Liver (tissue), 9 donors: ENCODE measurements around the gene PYCARD. TPM values are rescaled to one million over a fixed set of nuclear protein-coding genes. Genes with fewer than 3 reads are reported as not detected.
A peak's percentile ranks its signal among the peaks of the same experiment; 100 is the strongest.

Source experiments
- DNase-seq: peaks from one replicate; pipeline ENCODE4 v3.0.0-alpha.2; 2017; ENCODE audit warnings: low spot score
- H3K27ac ChIP-seq, 2 donors: one replicate each; pipeline ENCODE4 v1.7.0; 2013; ENCODE audit warnings: inconsistent platforms in 2 of 2, low read length in 2 of 2, control low read depth in 1 of 2, low read depth in 1 of 2, mild to moderate bottlenecking in 1 of 2
- H3K27me3 ChIP-seq, 4 donors: one replicate each; pipeline versions ENCODE4 v1.6.1 to v1.7.0; 2013; ENCODE audit warnings: low read length in 3 of 4, inconsistent platforms in 1 of 4, mild to moderate bottlenecking in 1 of 4, moderate library complexity in 1 of 4; ENCODE audit not compliant: control insufficient read depth in 4 of 4, insufficient read depth in 4 of 4
- H3K36me3 ChIP-seq, 4 donors: one replicate each; pipeline versions ENCODE4 v1.6.1 to v1.7.0; 2013; ENCODE audit warnings: low read length in 3 of 4, mild to moderate bottlenecking in 3 of 4, low read depth in 1 of 4, moderate library complexity in 1 of 4; ENCODE audit not compliant: control insufficient read depth in 4 of 4, insufficient read depth in 3 of 4
- H3K4me1 ChIP-seq, 4 donors: one replicate each; pipeline versions ENCODE4 v1.6.1 to v1.7.0; 2013; ENCODE audit warnings: low read length in 3 of 4, mild to moderate bottlenecking in 3 of 4, moderate library complexity in 1 of 4; ENCODE audit not compliant: control insufficient read depth in 4 of 4, insufficient read depth in 4 of 4
- H3K4me3 ChIP-seq, 3 donors: one replicate each; pipeline versions ENCODE4 v1.6.1 to v1.7.0; 2013; ENCODE audit warnings: low read length in 3 of 3, control low read depth in 1 of 3, low read depth in 1 of 3, mild to moderate bottlenecking in 1 of 3
- H3K9ac ChIP-seq, 2 donors: one replicate each; pipeline ENCODE4 v1.7.0; 2013; ENCODE audit warnings: low read length in 2 of 2, mild to moderate bottlenecking in 2 of 2, moderate library complexity in 2 of 2, control low read depth in 1 of 2, low read depth in 1 of 2
- H3K9me3 ChIP-seq, 4 donors: one replicate each; pipeline versions ENCODE4 v1.6.1 to v1.7.0; 2013; ENCODE audit warnings: low read length in 3 of 4; ENCODE audit not compliant: control insufficient read depth in 4 of 4
- EGR1 ChIP-seq, 2 donors: IDR thresholded peaks; 2 replicates each; pipeline ENCODE4 v1.6.1; 2016 to 2018; ENCODE audit warnings: antibody characterized with exemption in 2 of 2, low read depth in 2 of 2
- FOXA1 ChIP-seq: IDR thresholded peaks from 2 replicates; pipeline ENCODE4 v1.6.1; 2016; ENCODE audit warnings: antibody characterized with exemption
- FOXA2 ChIP-seq: IDR thresholded peaks from 2 replicates; pipeline ENCODE4 v1.6.1; 2016; ENCODE audit warnings: antibody characterized with exemption
- GABPA ChIP-seq, 2 donors: IDR thresholded peaks in 1 of 2; conservative IDR thresholded peaks in 1 of 2; 2 replicates each; pipeline ENCODE4 v1.6.1; 2016; ENCODE audit warnings: antibody characterized with exemption in 2 of 2, mild to moderate bottlenecking in 1 of 2, moderate library complexity in 1 of 2
- HNF4A ChIP-seq, 2 donors: conservative IDR thresholded peaks; 2 replicates each; pipeline ENCODE4 v1.6.1; 2016; ENCODE audit warnings: antibody characterized with exemption in 2 of 2, mild to moderate bottlenecking in 2 of 2
- HNF4G ChIP-seq: IDR thresholded peaks from 2 replicates; pipeline ENCODE4 v1.6.1; 2016; ENCODE audit warnings: antibody characterized with exemption
- NR2F2 ChIP-seq: IDR thresholded peaks from 2 replicates; pipeline ENCODE4 v1.6.1; 2016; ENCODE audit warnings: antibody characterized with exemption
- RAD21 ChIP-seq, 2 donors: IDR thresholded peaks; 2 replicates each; pipeline ENCODE4 v1.6.1; 2016; ENCODE audit warnings: antibody characterized with exemption in 2 of 2, mild to moderate bottlenecking in 2 of 2
- RXRA ChIP-seq, 2 donors: IDR thresholded peaks; 2 replicates each; pipeline ENCODE4 v1.6.1; 2017 to 2018; ENCODE audit warnings: antibody characterized with exemption in 2 of 2, mild to moderate bottlenecking in 1 of 2
- SP1 ChIP-seq: IDR thresholded peaks from 2 replicates; pipeline ENCODE4 v1.6.1; 2018; ENCODE audit warnings: antibody characterized with exemption, mild to moderate bottlenecking
- TAF1 ChIP-seq: conservative IDR thresholded peaks from 2 replicates; pipeline ENCODE4 v1.6.1; 2016; ENCODE audit warnings: antibody characterized with exemption, mild to moderate bottlenecking
- YY1 ChIP-seq: IDR thresholded peaks from 2 replicates; pipeline ENCODE4 v1.6.1; 2016; ENCODE audit warnings: antibody characterized with exemption, mild to moderate bottlenecking
- WGBS: extraction: QIAGEN DNeasy Blood & Tissue Kit; methylation state at CpG from one replicate; pipeline ENCODE4 v1.1.7; 2013; 5-methylcytosine and 5-hydroxymethylcytosine counted together
- polyA plus RNA-seq, 2 donors: library from polyadenylated mRNA; stranded (reverse) in 1 of 2; unstranded in 1 of 2; fragments of 200-250 nt in 1 of 2; fragments of >200 nt in 1 of 2; fragmentation: Nextera tagmentation in 1 of 2; extraction: Ambion mirVana in 1 of 2; gene quantifications; one replicate each; pipeline versions ENCODE4 v1.2.1 to v1.2.3, GENCODE V29; 2013 to 2015
- total RNA-seq, 2 donors: library from RNA; depleted of rRNA; stranded (reverse); fragments of >200 nt; gene quantifications; one replicate each; pipeline ENCODE4 v1.2.3, GENCODE V29; 2014
- TF ChIP-seq, protein P1 (sequence below): IDR thresholded peaks from 2 replicates; pipeline ENCODE4 v1.6.1; 2016; ENCODE audit warnings: antibody characterized with exemption
- TF ChIP-seq, protein P2 (sequence below): fragments of 150-350 bp; IDR thresholded peaks from 2 replicates; pipeline ENCODE4 v1.5.1; 2017; ENCODE audit warnings: improper control_type of control experiment, low read depth, low read length; ENCODE audit not compliant: missing input control
- TF ChIP-seq, protein P3 (sequence below): IDR thresholded peaks from 2 replicates; pipeline ENCODE4 v1.6.1; 2016; ENCODE audit warnings: antibody characterized with exemption
- TF ChIP-seq, protein P4 (sequence below): IDR thresholded peaks from 2 replicates; pipeline ENCODE4 v1.6.1; 2016; ENCODE audit warnings: antibody characterized with exemption
- donor health status: healthy.
- donor health status: healthy.
- donor health status: healthy.
- donor health status: healthy.
- donor health status: healthy.

Gene PYCARD
- total RNA-seq (10 to 100 TPM in 1 of 2 donors, 1 to 10 TPM in 1; 6.7 to 35.9 TPM), polyA plus RNA-seq (10 to 100 TPM in 1 of 2 donors, 1 to 10 TPM in 1; 9.7 to 11.8 TPM)

- WGBS: 11% methylated on average over 69 of the region's 69 CpGs
- TF ChIP-seq YY1: no peak
- no peak for TF ChIP-seq GABPA (IDR thresholded peaks at IDR 0.05 in 1 of 2, conservative IDR thresholded peaks at IDR 0.05 in 1 of 2)
- TF ChIP-seq FOXA1: no peak
- TF ChIP-seq, protein P1, sequence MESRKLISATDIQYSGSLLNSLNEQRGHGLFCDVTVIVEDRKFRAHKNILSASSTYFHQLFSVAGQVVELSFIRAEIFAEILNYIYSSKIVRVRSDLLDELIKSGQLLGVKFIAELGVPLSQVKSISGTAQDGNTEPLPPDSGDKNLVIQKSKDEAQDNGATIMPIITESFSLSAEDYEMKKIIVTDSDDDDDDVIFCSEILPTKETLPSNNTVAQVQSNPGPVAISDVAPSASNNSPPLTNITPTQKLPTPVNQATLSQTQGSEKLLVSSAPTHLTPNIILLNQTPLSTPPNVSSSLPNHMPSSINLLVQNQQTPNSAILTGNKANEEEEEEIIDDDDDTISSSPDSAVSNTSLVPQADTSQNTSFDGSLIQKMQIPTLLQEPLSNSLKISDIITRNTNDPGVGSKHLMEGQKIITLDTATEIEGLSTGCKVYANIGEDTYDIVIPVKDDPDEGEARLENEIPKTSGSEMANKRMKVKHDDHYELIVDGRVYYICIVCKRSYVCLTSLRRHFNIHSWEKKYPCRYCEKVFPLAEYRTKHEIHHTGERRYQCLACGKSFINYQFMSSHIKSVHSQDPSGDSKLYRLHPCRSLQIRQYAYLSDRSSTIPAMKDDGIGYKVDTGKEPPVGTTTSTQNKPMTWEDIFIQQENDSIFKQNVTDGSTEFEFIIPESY: no peak
- TF ChIP-seq, protein P2, sequence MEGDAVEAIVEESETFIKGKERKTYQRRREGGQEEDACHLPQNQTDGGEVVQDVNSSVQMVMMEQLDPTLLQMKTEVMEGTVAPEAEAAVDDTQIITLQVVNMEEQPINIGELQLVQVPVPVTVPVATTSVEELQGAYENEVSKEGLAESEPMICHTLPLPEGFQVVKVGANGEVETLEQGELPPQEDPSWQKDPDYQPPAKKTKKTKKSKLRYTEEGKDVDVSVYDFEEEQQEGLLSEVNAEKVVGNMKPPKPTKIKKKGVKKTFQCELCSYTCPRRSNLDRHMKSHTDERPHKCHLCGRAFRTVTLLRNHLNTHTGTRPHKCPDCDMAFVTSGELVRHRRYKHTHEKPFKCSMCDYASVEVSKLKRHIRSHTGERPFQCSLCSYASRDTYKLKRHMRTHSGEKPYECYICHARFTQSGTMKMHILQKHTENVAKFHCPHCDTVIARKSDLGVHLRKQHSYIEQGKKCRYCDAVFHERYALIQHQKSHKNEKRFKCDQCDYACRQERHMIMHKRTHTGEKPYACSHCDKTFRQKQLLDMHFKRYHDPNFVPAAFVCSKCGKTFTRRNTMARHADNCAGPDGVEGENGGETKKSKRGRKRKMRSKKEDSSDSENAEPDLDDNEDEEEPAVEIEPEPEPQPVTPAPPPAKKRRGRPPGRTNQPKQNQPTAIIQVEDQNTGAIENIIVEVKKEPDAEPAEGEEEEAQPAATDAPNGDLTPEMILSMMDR: no peak
- no peaks in the 10 kb centered on the region for H3K9me3 ChIP-seq
- H3K27me3 ChIP-seq: no peaks in the 10 kb centered on the region
- no peaks in the 10 kb centered on the region for H3K36me3 ChIP-seq
- peak within 1 kb of the TSS; percentile 36 to 63 for H3K27ac ChIP-seq
- peaks cover 0 to 24% (median 13%) of the 10 kb centered on the region in 4 donors for H3K4me1 ChIP-seq
- peak within 1 kb of the TSS in 1 of 2 donors; percentile 18 for H3K9ac ChIP-seq
- peak within 1 kb of the TSS; percentile 57 to 69 (median 67) for H3K4me3 ChIP-seq
- DNase-seq: no peak
Observed at GRCh38 chr16:31202414-31203375, at the start of gene PYCARD. TSS of gene PYCARD (minus strand) at chr16:31202760. CDS start at chr16:31202690, 70 bp downstream.

DNA sequence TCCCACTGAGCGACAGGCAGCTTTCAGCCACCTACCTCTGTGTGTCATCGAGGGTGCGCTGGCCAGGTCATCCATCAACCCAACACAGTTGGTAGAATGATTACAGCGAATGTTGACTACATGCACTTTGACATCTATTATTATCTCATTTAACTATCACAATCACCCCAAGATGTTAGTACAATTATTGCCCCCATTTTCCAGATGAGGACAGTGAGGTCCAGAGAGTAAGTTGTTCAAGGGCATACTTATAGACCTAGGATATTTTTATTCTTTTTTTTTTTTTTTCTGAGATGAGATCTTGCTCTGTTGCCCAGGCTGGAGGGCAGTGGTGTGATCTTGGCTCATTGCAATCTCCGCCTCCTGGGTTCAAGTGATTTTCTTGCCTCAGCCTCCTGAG lies 48.9 kb upstream of the PYCARD start:
- Histone ChIP-seq H3K27me3 (no peaks in the 10 kb centered on the region), H3K36me3 (no peaks in the 10 kb centered on the region), H3K9me3 (no peaks in the 10 kb centered on the region), H3K4me1 (no peaks in the 10 kb centered on the region), H3K9ac (no peak overlapping the region), H3K4me3 (no peak overlapping the region), H3K27ac (no peak overlapping the region)
- no peak for DNase-seq
- WGBS: over 99% methylated on average over 5 of the region's 5 CpGs
- TF ChIP-seq EGR1 (IDR thresholded peaks at IDR 0.05; ENCODE audit: low read depth in 2 of 2) (no peak), FOXA1 (no peak), NR2F2 (no peak), RAD21 (IDR thresholded peaks at IDR 0.05) (no peak), YY1 (no peak), HNF4G (no peak), HNF4A (conservative IDR thresholded peaks at IDR 0.05) (no peak), SP1 (no peak), FOXA2 (no peak), RXRA (IDR thresholded peaks at IDR 0.05) (no peak), TAF1 (no peak), GABPA (IDR thresholded peaks at IDR 0.05 in 1 of 2, conservative IDR thresholded peaks at IDR 0.05 in 1 of 2) (no peak)
- TF ChIP-seq, protein P1: no peak
- TF ChIP-seq, protein P3, sequence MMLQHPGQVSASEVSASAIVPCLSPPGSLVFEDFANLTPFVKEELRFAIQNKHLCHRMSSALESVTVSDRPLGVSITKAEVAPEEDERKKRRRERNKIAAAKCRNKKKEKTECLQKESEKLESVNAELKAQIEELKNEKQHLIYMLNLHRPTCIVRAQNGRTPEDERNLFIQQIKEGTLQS: no peak
- TF ChIP-seq, protein P4, sequence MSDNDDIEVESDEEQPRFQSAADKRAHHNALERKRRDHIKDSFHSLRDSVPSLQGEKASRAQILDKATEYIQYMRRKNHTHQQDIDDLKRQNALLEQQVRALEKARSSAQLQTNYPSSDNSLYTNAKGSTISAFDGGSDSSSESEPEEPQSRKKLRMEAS: no peak
- TF ChIP-seq, protein P2: no peak
